Endothelial cell of umbilical vein (primary cell): ENCODE results near the gene CHRM4. TPM values are rescaled to one million over a fixed set of nuclear protein-coding genes. Genes with fewer than 3 reads are reported as not detected.

Source experiments
- BruUV-seq: library from RNA; stranded (reverse); fragments of 400-500 nt; replicated peaks from 2 replicates; lab custom pipeline; 2021; lab: Mats Ljungman, UMichigan
- CTCF ChIA-PET: fragments of 300-600, 350-600 bp; sonication (Branson Sonifier 250); formaldehyde crosslinking; loops from one replicate; lab custom pipeline; 2021; ENCODE audit warnings: antibody characterized with exemption, inconsistent platforms; lab: Charles Lee
- POLR2A ChIA-PET: fragments of 300-600, 350-600 bp; sonication (Branson Sonifier 250); formaldehyde crosslinking; loops from one replicate; lab custom pipeline; 2021; ENCODE audit warnings: antibody characterized with exemption, inconsistent platforms; lab: Charles Lee
- DNase-seq: peaks from one replicate; pipeline ENCODE4 v3.0.0-alpha.2; 2011; ENCODE audit warnings: low read depth, low spot score
- FAIRE-seq: peaks from 2 replicates; lab custom pipeline; 2011; peaks lifted over from hg19 to GRCh38; lab: Jason Lieb, UNC
- H2AFZ ChIP-seq: 2 replicates; pipeline ENCODE4 v1.6.0; 2012; ENCODE audit warnings: low read depth, low read length, control low read depth, inconsistent platforms
- H3K27ac ChIP-seq: 2 replicates; pipeline ENCODE4 v1.5.1; 2011; ENCODE audit warnings: low read depth, mild to moderate bottlenecking, control low read depth, low read length, moderate library complexity; ENCODE audit not compliant: insufficient read depth
- H3K27me3 ChIP-seq, 2 experiments: 2 replicates each; pipeline versions ENCODE4 v1.6.0 to v1.6.1; 2011; ENCODE audit warnings: low read length in 2 of 2, mixed read lengths in 1 of 2; ENCODE audit not compliant: control insufficient read depth in 2 of 2, insufficient read depth in 2 of 2
- H3K36me3 ChIP-seq, 2 experiments: 2 replicates in 1 of 2; 3 replicates in 1 of 2; pipeline ENCODE4 v1.5.1; 2011; ENCODE audit warnings: low read length in 2 of 2, mild to moderate bottlenecking in 1 of 2, moderate library complexity in 1 of 2; ENCODE audit not compliant: control insufficient read depth in 2 of 2, insufficient read depth in 2 of 2; ENCODE audit errors: extremely low read depth in 1 of 2
- H3K4me1 ChIP-seq: 3 replicates; pipeline ENCODE4 v1.5.1; 2011; ENCODE audit warnings: mild to moderate bottlenecking, low read length; ENCODE audit not compliant: control insufficient read depth, insufficient read depth; ENCODE audit errors: extremely low read depth
- H3K4me2 ChIP-seq: 2 replicates; pipeline ENCODE4 v1.6.1; 2011; ENCODE audit warnings: low read length, control low read depth, mixed read lengths; ENCODE audit not compliant: insufficient read depth
- H3K4me3 ChIP-seq, 3 experiments: fragments of 200-600 bp in 1 of 3; sonication (generic), shearing (Covaris generic) in 1 of 3; replicated peaks in 1 of 3; 2 replicates each; pipeline ENCODE4 v1.5.1; 2011 to 2016; ENCODE audit warnings: control low read depth in 3 of 3, low read length in 3 of 3, mild to moderate bottlenecking in 2 of 3, inconsistent platforms in 1 of 3, low read depth in 1 of 3, moderate library complexity in 1 of 3; ENCODE audit not compliant: insufficient read depth in 1 of 3
- H3K79me2 ChIP-seq: 2 replicates; pipeline ENCODE4 v1.6.0; 2012; ENCODE audit warnings: low read length, inconsistent platforms; ENCODE audit not compliant: control insufficient read depth, insufficient read depth
- H3K9ac ChIP-seq: replicated peaks from 2 replicates; pipeline ENCODE3; 2011; ENCODE audit warnings: low read length, control low read depth; ENCODE audit not compliant: insufficient read depth; ENCODE audit errors: extremely low read depth
- H3K9me1 ChIP-seq: replicated peaks from 3 replicates; pipeline ENCODE4 v1.6.0; 2011; ENCODE audit warnings: mild to moderate bottlenecking, low read length; ENCODE audit not compliant: control insufficient read depth, insufficient read depth; ENCODE audit errors: extremely low read depth
- H3K9me3 ChIP-seq: replicated peaks from 2 replicates; pipeline ENCODE4 v1.5.1; 2012; ENCODE audit warnings: low read length, inconsistent platforms; ENCODE audit not compliant: control insufficient read depth, insufficient read depth
- H4K20me1 ChIP-seq: replicated peaks from 2 replicates; pipeline ENCODE3; 2011; ENCODE audit warnings: mild to moderate bottlenecking, low read length; ENCODE audit not compliant: control insufficient read depth, insufficient read depth; ENCODE audit errors: extremely low read depth
- FOS ChIP-seq: IDR thresholded peaks from 2 replicates; pipeline ENCODE4 v1.6.1; 2011; ENCODE audit warnings: mild to moderate bottlenecking, low read length, moderate library complexity, borderline replicate concordance; ENCODE audit not compliant: insufficient read depth
- JUN ChIP-seq: IDR thresholded peaks from 2 replicates; pipeline ENCODE4 v1.6.1; 2011; ENCODE audit warnings: borderline replicate concordance, low read depth; ENCODE audit not compliant: insufficient read length, insufficient read depth
- MAX ChIP-seq: IDR thresholded peaks from 2 replicates; pipeline ENCODE4 v1.6.1; 2011; ENCODE audit not compliant: insufficient read depth, insufficient read length
- POLR2AphosphoS5 ChIP-seq: IDR thresholded peaks from 2 replicates; pipeline ENCODE4 v1.6.1; 2012; ENCODE audit warnings: low read depth, mild to moderate bottlenecking, control low read depth, low read length, moderate library complexity; ENCODE audit not compliant: insufficient read depth
- dilution Hi-C: fragments of 300-500 bp; cut with MboI; formaldehyde crosslinking; loops from one replicate; pipeline ENCODE4 v1.15.0; 2019; ENCODE audit warnings: low sequenced_read_pairs; ENCODE audit not compliant: extremely low pct_ligation_motif_present
- intact Hi-C: fragments of 100-400 bp; cut with micrococcal nuclease; formaldehyde crosslinking; loops from one replicate; pipeline ENCODE4 v1.10.0; 2022
- polyA plus RNA-seq, 4 experiments: library from polyadenylated mRNA; depleted of rRNA in 3 of 4; stranded (reverse) in 3 of 4; unstranded in 1 of 4; fragments of >200 nt; gene quantifications; 2 replicates each; pipeline versions ENCODE4 v1.2.1 to v1.2.3, GENCODE V29; 2011 to 2012; ENCODE audit warnings: missing spikeins in 1 of 4
- total RNA-seq: library from RNA; stranded (reverse); gene quantifications from 2 replicates; pipeline ENCODE4 v1.2.3, GENCODE V29; 2021

The CHRM4 gene
- total and polyA plus RNA-seq, 2 donors (not counting 3 experiments of a cell fraction or from before 2014, with no cell fraction given), result 0.04 to 0.22 TPM

DNA sequence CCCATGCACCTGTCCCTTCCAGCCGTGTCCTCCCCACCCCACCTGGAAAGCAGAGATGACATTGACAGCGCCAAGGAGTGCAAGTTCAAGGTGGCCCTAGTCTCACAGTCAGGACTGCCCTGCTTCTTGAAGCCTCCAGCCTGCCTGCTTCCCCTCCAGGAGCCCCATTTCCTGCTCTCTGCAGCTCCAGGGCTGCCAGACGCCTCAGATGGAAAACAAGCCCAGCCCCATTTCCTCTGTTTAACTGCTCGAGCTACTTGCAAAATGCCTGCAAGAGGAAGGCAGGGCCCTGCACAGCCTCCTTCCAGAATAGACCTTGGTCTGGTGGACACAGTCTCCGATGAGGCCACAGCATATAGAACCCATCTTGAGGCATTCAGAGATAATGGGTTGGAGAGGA, 49.3 kb downstream of the CHRM4 start:
- no TSS peak for BruUV-seq
- Histone ChIP-seq H3K9me3 (no peaks in the 10 kb centered on the region), H3K27me3 (no peaks in the 10 kb centered on the region), H3K27ac (no peak overlapping the region), H3K4me2 (peak overlapping the region; percentile 10), H3K4me1 (peaks cover 37% of the 10 kb centered on the region), H3K36me3 (no peaks in the 10 kb centered on the region), H3K9ac (no peak overlapping the region), H2AFZ (peak overlapping the region; percentile 67), H3K4me3 (no peak overlapping the region), H3K79me2 (no peaks in the 10 kb centered on the region), H3K9me1 (no peaks in the 10 kb centered on the region), H4K20me1 (no peaks in the 10 kb centered on the region)
- POLR2A ChIA-PET, result no interaction called here
- TF ChIP-seq FOS (no peak), POLR2AphosphoS5 (peak; percentile 31)
- dilution Hi-C loops, result no loop called here
- intact Hi-C loops, result no loop called here
- FAIRE-seq (peak; percentile 95), DNase-seq (peak; percentile 85)
- CTCF ChIA-PET, result interaction anchor here (1.0 to 2.3 kb wide), 7 partner anchors 8 to 103 kb away, joined by 3 to 7 read pairs (median 5); no protein-coding TSS in a partner anchor

- CTCF ChIA-PET, result interaction anchor here (1.0 to 2.8 kb wide), 7 partner anchors 8 to 102 kb away, joined by 3 to 11 read pairs (median 5); no protein-coding TSS in a partner anchor
- no peak overlapping the region for H3K4me2 ChIP-seq
- H3K9ac ChIP-seq, result no peak overlapping the region
- POLR2A ChIA-PET, result no interaction called here
- no peaks in the 10 kb centered on the region for H3K79me2 ChIP-seq
- peaks cover 31% of the 10 kb centered on the region for H3K4me1 ChIP-seq
- no peaks in the 10 kb centered on the region for H3K9me3 ChIP-seq
- no peaks in the 10 kb centered on the region for H3K9me1 ChIP-seq
- dilution Hi-C loops (no loop called here), intact Hi-C loops (no loop called here)
- H2AFZ ChIP-seq, result peak overlapping the region; percentile 67
- H3K27me3 ChIP-seq, result no peaks in the 10 kb centered on the region
- no peaks in the 10 kb centered on the region for H3K36me3 ChIP-seq
- FAIRE-seq (no peak), DNase-seq (no peak)
- no TSS peak for BruUV-seq
- H3K27ac ChIP-seq, result no peak overlapping the region
- H4K20me1 ChIP-seq, result no peaks in the 10 kb centered on the region
- H3K4me3 ChIP-seq, result no peak overlapping the region
- TF ChIP-seq JUN (no peak), MAX (no peak), FOS (no peak)
These were observed 50.1 kb downstream of the CHRM4 start for GRCh38 chr11:46341454-46341853.
